Retinal pigment epithelial cell (primary cell): ENCODE results near the gene POLN.
"Not testable (repeated sequence)": the region's sequence is repeated elsewhere in the genome, so short reads cannot be mapped to it uniquely, and the experiment has no call there.

ENCODE experiments used
- DNase-seq: peaks from one replicate; pipeline ENCODE4 v3.0.0-alpha.2; 2010; ENCODE audit warnings: low read depth
- H3K4me3 ChIP-seq: 2 replicates; pipeline ENCODE4 v1.5.1; 2011; ENCODE audit warnings: mild to moderate bottlenecking, low read length, control low read depth, moderate library complexity
- CTCF ChIP-seq: conservative IDR thresholded peaks from 2 replicates; pipeline ENCODE4 v1.5.1; 2011; ENCODE audit warnings: low read depth, low read length, control low read depth, inconsistent platforms

POLN gene

GRCh38 chr4:2168469-2169319, 73.2 kb downstream of the POLN start:
- no peak for TF ChIP-seq CTCF
- no peak for DNase-seq
- no peak overlapping the region for H3K4me3 ChIP-seq

- H3K4me3 ChIP-seq: no peak overlapping the region
- DNase-seq: no peak
- TF ChIP-seq CTCF: no peak
These were observed 75.7 kb downstream of the POLN start for GRCh38 chr4:2166253-2166652.

GRCh38 chr4:2165391-2165790, 76.5 kb downstream of the POLN start:
- DNase-seq: no peak
- TF ChIP-seq CTCF: no peak

GRCh38 chr4:2163311-2163821, 78.6 kb downstream of the POLN start:
- H3K4me3 ChIP-seq: no peak overlapping the region
- no peak for DNase-seq
- no peak for TF ChIP-seq CTCF

More at GRCh38 chr4:2165391-2165790, 76.5 kb downstream of the POLN start:
- no peak overlapping the region for H3K4me3 ChIP-seq

GRCh38 chr4:2161092-2161703, 80.7 kb downstream of the POLN start:
- H3K4me3 ChIP-seq, DNase-seq: not testable (repeated sequence)

- no peak for TF ChIP-seq CTCF
- no peak overlapping the region for H3K4me3 ChIP-seq
- DNase-seq: no peak
These were observed 82.0 kb downstream of the POLN start for GRCh38 chr4:2159931-2160330.

- H3K4me3 ChIP-seq: no peak overlapping the region
- no peak for TF ChIP-seq CTCF
- DNase-seq: no peak
These were observed 86.7 kb downstream of the POLN start for GRCh38 chr4:2155246-2155645.
